ENCODE measurements around the gene YIF1A. TPM values are rescaled to one million over a fixed set of nuclear protein-coding genes. Genes with fewer than 3 reads are reported as not detected.

Gene YIF1A
- total RNA-seq, 1 donor, result 187 TPM

GRCh38 chr11:66239998-66240780 is 48.8 kb downstream of the YIF1A start:
- no peak for TF ChIP-seq CTCF (IDR thresholded peaks at IDR 0.05; ENCODE audit: insufficient read depth, low read depth, low read length)
- no peak overlapping the region for H3K4me3 ChIP-seq (ENCODE audit: low read depth, low read length)
- DNase-seq (ENCODE audit: low read depth), result no peak

- TF ChIP-seq CTCF (IDR thresholded peaks at IDR 0.05; ENCODE audit: insufficient read depth, low read depth, low read length), result no peak
- DNase-seq (ENCODE audit: low read depth), result no peak
- no peak overlapping the region for H3K4me3 ChIP-seq (ENCODE audit: low read depth, low read length)
These were observed 49.4 kb downstream of the YIF1A start for GRCh38 chr11:66239511-66239910.

- DNase-seq (ENCODE audit: low read depth), result no peak
- no peak for TF ChIP-seq CTCF (IDR thresholded peaks at IDR 0.05; ENCODE audit: insufficient read depth, low read depth, low read length)
- no peak overlapping the region for H3K4me3 ChIP-seq (ENCODE audit: low read depth, low read length)
These were observed 50.0 kb downstream of the YIF1A start for GRCh38 chr11:66238786-66239413.

- TF ChIP-seq CTCF (IDR thresholded peaks at IDR 0.05; ENCODE audit: insufficient read depth, low read depth, low read length), result no peak
- no peak for DNase-seq (ENCODE audit: low read depth)
- no peak overlapping the region for H3K4me3 ChIP-seq (ENCODE audit: low read depth, low read length)
These were observed 51.1 kb downstream of the YIF1A start for GRCh38 chr11:66237867-66238266.

GRCh38 chr11:66235141-66235540 is 53.8 kb downstream of the YIF1A start:
- H3K4me3 ChIP-seq (ENCODE audit: low read depth, low read length), result no peak overlapping the region
- no peak for TF ChIP-seq CTCF (IDR thresholded peaks at IDR 0.05; ENCODE audit: insufficient read depth, low read depth, low read length)
- DNase-seq (ENCODE audit: low read depth), result no peak

Other genes with a start within 250 kb of the YIF1A start
- under 0.01 TPM in 1 of 2 replicates, not detected in the other for gene GAL3ST3, start 240.0 kb downstream of the YIF1A start, total RNA-seq
- gene SF3B2, start 236.8 kb downstream of the YIF1A start, total RNA-seq, result 130 and 151 TPM in 2 replicates
- gene PACS1, start 218.9 kb downstream of the YIF1A start, total RNA-seq, result 36.7 and 41.2 TPM in 2 replicates
- gene KLC2, start 31.4 kb downstream of the YIF1A start, total RNA-seq, result 18.7 and 24.6 TPM in 2 replicates
- 88.9 and 89.5 TPM in 2 replicates for gene RAB1B, start 20.5 kb downstream of the YIF1A start, total RNA-seq
- gene CNIH2, start 11.0 kb downstream of the YIF1A start, total RNA-seq, result 0.43 and 0.64 TPM in 2 replicates
- under 0.01 TPM in 1 of 2 replicates, not detected in the other for gene TMEM151A, start 2.8 kb upstream of the YIF1A start, total RNA-seq
- gene CD248, start 27.9 kb upstream of the YIF1A start, total RNA-seq, result 85.1 and 108 TPM in 2 replicates
- 19.0 and 23.8 TPM in 2 replicates for gene RIN1, start 47.3 kb upstream of the YIF1A start, total RNA-seq
- 42.3 and 47.0 TPM in 2 replicates for gene BRMS1, start 56.0 kb upstream of the YIF1A start, total RNA-seq
- 21.6 and 25.0 TPM in 2 replicates for gene B4GAT1, start 58.5 kb upstream of the YIF1A start, total RNA-seq
- 0.64 and 0.86 TPM in 2 replicates for gene SLC29A2, start 82.6 kb upstream of the YIF1A start, total RNA-seq
- gene NPAS4, start 131.9 kb upstream of the YIF1A start, total RNA-seq, result 0.32 TPM in 1 of 2 replicates, not detected in the other
- 38.0 and 46.7 TPM in 2 replicates for gene MRPL11, start 149.7 kb upstream of the YIF1A start, total RNA-seq
- gene PELI3, start 177.8 kb upstream of the YIF1A start, total RNA-seq, result 10.8 and 13.2 TPM in 2 replicates
- 67.6 and 70.4 TPM in 2 replicates for gene DPP3, start 191.3 kb upstream of the YIF1A start, total RNA-seq
- 25.4 and 34.5 TPM in 2 replicates for gene BBS1, start 221.5 kb upstream of the YIF1A start, total RNA-seq